H9 (cell line): ENCODE data around the gene PDPK1. TPM values are rescaled to one million over a fixed set of nuclear protein-coding genes. Genes with fewer than 3 reads are reported as not detected.

Experiments used
- DNase-seq: peaks from one replicate; pipeline ENCODE4 v3.0.0-alpha.2; 2017
- H2AFZ ChIP-seq: one replicate; pipeline ENCODE4 v1.6.1; 2013; ENCODE audit warnings: mild to moderate bottlenecking, low read length, control low read depth, moderate library complexity
- H2AK5ac ChIP-seq: 2 replicates; pipeline ENCODE4 v1.6.1; 2013; ENCODE audit warnings: low read length, control low read depth, mixed read lengths; ENCODE audit not compliant: insufficient read length
- H2BK120ac ChIP-seq: one replicate; pipeline ENCODE4 v1.6.1; 2013; ENCODE audit warnings: low read depth, mild to moderate bottlenecking, low read length, control low read depth, inconsistent platforms; ENCODE audit not compliant: poor library complexity, severe bottlenecking
- H2BK12ac ChIP-seq: 2 replicates; pipeline ENCODE4 v1.6.1; 2013; ENCODE audit warnings: low read length, control low read depth, mixed read lengths, low read depth; ENCODE audit not compliant: insufficient read length
- H2BK15ac ChIP-seq: 2 replicates; pipeline ENCODE4 v1.6.1; 2013; ENCODE audit warnings: low read depth, low read length, control low read depth
- H2BK20ac ChIP-seq: one replicate; pipeline ENCODE4 v1.6.1; 2013; ENCODE audit warnings: low read depth, mild to moderate bottlenecking, low read length, control low read depth, inconsistent platforms; ENCODE audit not compliant: poor library complexity, severe bottlenecking
- H2BK5ac ChIP-seq: 2 replicates; pipeline ENCODE4 v1.6.1; 2013; ENCODE audit warnings: low read length, control low read depth, mixed read lengths; ENCODE audit not compliant: insufficient read length
- H3K14ac ChIP-seq: 2 replicates; pipeline ENCODE4 v1.6.1; 2013; ENCODE audit warnings: low read length, control low read depth; ENCODE audit not compliant: insufficient read depth
- H3K18ac ChIP-seq: 2 replicates; pipeline ENCODE4 v1.6.1; 2013; ENCODE audit warnings: low read depth, mild to moderate bottlenecking, mixed read lengths, low read length, control low read depth; ENCODE audit not compliant: insufficient read length
- H3K23ac ChIP-seq: 2 replicates; pipeline ENCODE4 v1.6.1; 2013; ENCODE audit warnings: low read length, control low read depth, mixed read lengths, low read depth; ENCODE audit not compliant: insufficient read length
- H3K23me2 ChIP-seq: 2 replicates; pipeline ENCODE4 v1.6.1; 2013; ENCODE audit warnings: low read depth, mild to moderate bottlenecking, mixed read lengths, low read length, control low read depth; ENCODE audit not compliant: insufficient read length, poor library complexity, severe bottlenecking
- H3K27ac ChIP-seq: 2 replicates; pipeline ENCODE4 v1.5.1; 2013; ENCODE audit warnings: low read length, control low read depth, mixed read lengths, low read depth; ENCODE audit not compliant: insufficient read length
- H3K27me3 ChIP-seq: 2 replicates; pipeline ENCODE4 v1.6.1; 2013; ENCODE audit warnings: low read length, control low read depth, inconsistent platforms; ENCODE audit not compliant: insufficient read depth
- H3K4ac ChIP-seq: 2 replicates; pipeline ENCODE4 v1.6.1; 2013; ENCODE audit warnings: low read depth, mild to moderate bottlenecking, control low read depth, inconsistent platforms, low read length, moderate library complexity
- H3K4me1 ChIP-seq: 2 replicates; pipeline ENCODE4 v1.6.1; 2013; ENCODE audit warnings: low read length, control low read depth, inconsistent platforms; ENCODE audit not compliant: insufficient read depth
- H3K4me2 ChIP-seq: 2 replicates; pipeline ENCODE4 v1.6.1; 2013; ENCODE audit warnings: low read length, control low read depth, mixed read lengths; ENCODE audit not compliant: insufficient read length, insufficient read depth
- H3K56ac ChIP-seq: 2 replicates; pipeline ENCODE4 v1.6.1; 2013; ENCODE audit warnings: low read depth, mild to moderate bottlenecking, mixed read lengths, low read length, control low read depth; ENCODE audit not compliant: insufficient read length
- H3K79me1 ChIP-seq: 2 replicates; pipeline ENCODE4 v1.6.1; 2013; ENCODE audit warnings: low read depth, mild to moderate bottlenecking, moderate library complexity, low read length, control low read depth, inconsistent platforms; ENCODE audit not compliant: insufficient read depth, poor library complexity, severe bottlenecking
- H3K79me2 ChIP-seq: 2 replicates; pipeline ENCODE4 v1.6.1; 2013; ENCODE audit warnings: low read length, control low read depth, inconsistent platforms; ENCODE audit not compliant: insufficient read depth
- H3K9ac ChIP-seq: 2 replicates; pipeline ENCODE4 v1.6.1; 2013; ENCODE audit warnings: low read length, control low read depth, mixed read lengths; ENCODE audit not compliant: insufficient read length; ENCODE audit errors: extremely low read depth
- H3K9me3 ChIP-seq: one replicate; pipeline ENCODE4 v1.6.1; 2013; ENCODE audit warnings: low read depth, low read length, inconsistent platforms; ENCODE audit not compliant: control insufficient read depth
- H3T11ph ChIP-seq: one replicate; pipeline ENCODE4 v1.6.1; 2013; ENCODE audit warnings: mild to moderate bottlenecking, low read length, control low read depth, inconsistent platforms
- H4K20me1 ChIP-seq: one replicate; pipeline ENCODE4 v1.6.1; 2013; ENCODE audit not compliant: control insufficient read depth, insufficient read length, insufficient read depth
- H4K5ac ChIP-seq: 2 replicates; pipeline ENCODE4 v1.6.1; 2013; ENCODE audit warnings: low read depth, mild to moderate bottlenecking, mixed read lengths, low read length, control low read depth; ENCODE audit not compliant: insufficient read length
- H4K8ac ChIP-seq: replicated peaks from 2 replicates; pipeline ENCODE4 v1.6.1; 2013; ENCODE audit warnings: low read length, control low read depth, mixed read lengths, low read depth; ENCODE audit not compliant: insufficient read length
- H4K91ac ChIP-seq: 2 replicates; pipeline ENCODE4 v1.6.1; 2013; ENCODE audit warnings: low read depth, mild to moderate bottlenecking, moderate library complexity, mixed read lengths, low read length, control low read depth; ENCODE audit not compliant: insufficient read length
- H3K27ac Mint-ChIP-seq, 3 experiments: 2 replicates in 2 of 3; 3 replicates in 1 of 3; pipeline ENCODE4 v1.8.0; 2020 to 2021; ENCODE audit warnings: mixed read lengths in 3 of 3, mild to moderate bottlenecking in 1 of 3, moderate library complexity in 1 of 3
- H3K27me3 Mint-ChIP-seq: 2 replicates; pipeline ENCODE4 v1.8.0; 2021; ENCODE audit warnings: low read depth, mild to moderate bottlenecking, moderate library complexity, mixed read lengths
- H3K36me3 Mint-ChIP-seq, 3 experiments: 2 replicates in 2 of 3; 3 replicates in 1 of 3; pipeline ENCODE4 v1.8.0; 2020 to 2021; ENCODE audit warnings: low read depth in 3 of 3, mixed read lengths in 3 of 3; ENCODE audit not compliant: insufficient read depth in 1 of 3
- H3K4me1 Mint-ChIP-seq, 2 experiments: 2 replicates each; pipeline ENCODE4 v1.8.0; 2020; ENCODE audit warnings: mixed read lengths in 2 of 2
- H3K4me3 Mint-ChIP-seq, 2 experiments: 2 replicates in 1 of 2; 3 replicates in 1 of 2; pipeline ENCODE4 v1.8.0; 2020 to 2021; ENCODE audit warnings: mild to moderate bottlenecking in 2 of 2, mixed read lengths in 2 of 2, moderate library complexity in 1 of 2
- H3K9me3 Mint-ChIP-seq, 2 experiments: 2 replicates in 1 of 2; 3 replicates in 1 of 2; pipeline ENCODE4 v1.8.0; 2020; ENCODE audit warnings: mild to moderate bottlenecking in 2 of 2, mixed read lengths in 2 of 2, moderate library complexity in 1 of 2
- WGBS: extraction: QIAGEN DNeasy Blood & Tissue Kit; methylation state at CpG from one replicate; pipeline ENCODE4 v1.1.7; 2013; ENCODE audit warnings: missing lambda C conversion rate, low lambda C conversion rate, mixed read lengths; ENCODE audit not compliant: insufficient read length; ENCODE audit errors: extremely low coverage; 5-methylcytosine and 5-hydroxymethylcytosine counted together
- total RNA-seq: library from RNA; stranded (reverse); gene quantifications from 2 replicates; pipeline ENCODE4 v1.2.1, GENCODE V29; 2021
- TF ChIP-seq, protein P1 (sequence below): fragments of 200-600 bp; sonication (generic); conservative IDR thresholded peaks from 3 replicates; pipeline ENCODE4 v1.8.0; 2021; ENCODE audit warnings: antibody characterized with exemption, mild to moderate bottlenecking

The PDPK1 gene
- total RNA-seq, 1 experiment from 2014 or later = 32.8 TPM

DNA sequence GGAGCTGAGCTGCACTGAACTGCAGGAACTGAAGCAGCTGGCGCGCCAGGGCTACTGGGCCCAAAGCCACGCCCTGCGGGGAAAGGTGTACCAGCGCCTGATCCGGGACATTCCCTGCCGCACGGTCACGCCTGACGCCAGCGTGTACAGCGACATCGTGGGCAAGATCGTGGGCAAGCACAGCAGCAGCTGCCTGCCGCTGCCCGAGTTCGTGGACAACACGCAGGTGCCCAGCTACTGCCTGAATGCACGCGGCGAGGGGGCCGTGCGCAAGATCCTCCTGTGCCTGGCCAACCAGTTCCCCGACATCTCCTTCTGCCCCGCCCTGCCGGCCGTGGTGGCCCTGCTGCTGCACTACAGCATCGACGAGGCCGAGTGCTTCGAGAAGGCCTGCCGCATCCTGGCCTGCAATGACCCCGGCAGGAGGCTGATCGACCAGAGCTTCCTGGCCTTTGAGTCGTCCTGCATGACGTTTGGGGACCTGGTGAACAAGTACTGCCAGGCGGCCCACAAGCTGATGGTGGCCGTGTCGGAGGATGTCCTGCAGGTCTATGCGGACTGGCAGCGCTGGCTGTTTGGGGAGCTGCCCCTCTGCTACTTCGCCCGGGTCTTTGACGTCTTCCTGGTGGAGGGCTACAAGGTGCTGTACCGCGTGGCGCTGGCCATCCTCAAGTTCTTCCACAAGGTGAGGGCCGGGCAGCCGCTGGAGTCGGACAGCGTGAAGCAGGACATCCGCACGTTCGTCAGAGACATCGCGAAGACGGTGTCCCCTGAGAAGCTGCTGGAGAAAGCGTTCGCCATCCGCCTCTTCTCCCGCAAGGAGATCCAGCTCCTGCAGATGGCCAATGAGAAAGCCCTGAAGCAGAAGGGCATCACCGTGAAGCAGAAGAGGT, 41.4 kb upstream of the PDPK1 start:
- Histone ChIP-seq H2BK5ac (no peak overlapping the region), H3K27me3 (no peaks in the 10 kb centered on the region), H3K79me2 (no peaks in the 10 kb centered on the region), H2BK20ac (no peak overlapping the region), H2BK120ac (no peak overlapping the region), H3K14ac (no peak overlapping the region), H3K18ac (no peak overlapping the region), H3K23me2 (peaks cover 3% of the 10 kb centered on the region), H3K4me1 (no peaks in the 10 kb centered on the region), H3K9ac (no peak overlapping the region), H2BK12ac (no peak overlapping the region), H4K5ac (no peak overlapping the region), H4K8ac (no peak overlapping the region), H2AK5ac (no peak overlapping the region), H3K79me1 (no peaks in the 10 kb centered on the region), H2BK15ac (no peak overlapping the region), H3K56ac (no peak overlapping the region), H3K4ac (no peak overlapping the region), H3K9me3 (no peaks in the 10 kb centered on the region), H2AFZ (no peak overlapping the region), H4K20me1 (no peaks in the 10 kb centered on the region), H3K27ac (no peak overlapping the region), H4K91ac (no peak overlapping the region), H3K23ac (no peak overlapping the region), H3T11ph (no peak overlapping the region), H3K4me2 (no peak overlapping the region)
- peaks cover 0 to 18% (median 4%) of the 10 kb centered on the region in 3 experiments; a peak in 4 of 7 replicates for H3K36me3 Mint-ChIP-seq
- no peaks in the 10 kb centered on the region for H3K4me1 Mint-ChIP-seq
- no CpG with 5 or more reads among the region's 62 CpGs for WGBS
- TF ChIP-seq, protein P1, sequence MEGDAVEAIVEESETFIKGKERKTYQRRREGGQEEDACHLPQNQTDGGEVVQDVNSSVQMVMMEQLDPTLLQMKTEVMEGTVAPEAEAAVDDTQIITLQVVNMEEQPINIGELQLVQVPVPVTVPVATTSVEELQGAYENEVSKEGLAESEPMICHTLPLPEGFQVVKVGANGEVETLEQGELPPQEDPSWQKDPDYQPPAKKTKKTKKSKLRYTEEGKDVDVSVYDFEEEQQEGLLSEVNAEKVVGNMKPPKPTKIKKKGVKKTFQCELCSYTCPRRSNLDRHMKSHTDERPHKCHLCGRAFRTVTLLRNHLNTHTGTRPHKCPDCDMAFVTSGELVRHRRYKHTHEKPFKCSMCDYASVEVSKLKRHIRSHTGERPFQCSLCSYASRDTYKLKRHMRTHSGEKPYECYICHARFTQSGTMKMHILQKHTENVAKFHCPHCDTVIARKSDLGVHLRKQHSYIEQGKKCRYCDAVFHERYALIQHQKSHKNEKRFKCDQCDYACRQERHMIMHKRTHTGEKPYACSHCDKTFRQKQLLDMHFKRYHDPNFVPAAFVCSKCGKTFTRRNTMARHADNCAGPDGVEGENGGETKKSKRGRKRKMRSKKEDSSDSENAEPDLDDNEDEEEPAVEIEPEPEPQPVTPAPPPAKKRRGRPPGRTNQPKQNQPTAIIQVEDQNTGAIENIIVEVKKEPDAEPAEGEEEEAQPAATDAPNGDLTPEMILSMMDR = no peak
- no peak overlapping the region for H3K27ac Mint-ChIP-seq
- H3K9me3 Mint-ChIP-seq = no peaks in the 10 kb centered on the region
- H3K27me3 Mint-ChIP-seq = no peaks in the 10 kb centered on the region
- H3K4me3 Mint-ChIP-seq = no peak overlapping the region
- no peak for DNase-seq
